ENCODE measurements around the gene ADPRS. TPM values are rescaled to one million over a fixed set of nuclear protein-coding genes. Genes with fewer than 3 reads are reported as not detected.

Gene ADPRS
- total RNA-seq, 2 donors from 2014 or later, result 34.0 to 34.1 TPM

GRCh38 chr1:36132029-36132428 is 43.3 kb downstream of the ADPRS start:
- TF ChIP-seq CTCF (IDR thresholded peaks at IDR 0.05), result no peak
- Histone ChIP-seq H3K27me3 (replicated peaks; ENCODE audit: insufficient read depth) (no peaks in the 10 kb centered on the region), H3K27ac (no peak overlapping the region), H3K9me3 (no peaks in the 10 kb centered on the region), H3K36me3 (no peaks in the 10 kb centered on the region), H3K4me1 (ENCODE audit: control insufficient read depth in 1 of 2, low read depth in 2 of 2) (peaks cover 24 to 42% of the 10 kb centered on the region in 2 donors), H3K4me3 (no peak overlapping the region)
- DNase-seq (ENCODE audit: low spot score), result no peak
- ATAC-seq (ENCODE audit: insufficient number of reproducible peaks, low FRiP score, low read depth), result no peak

- ATAC-seq (ENCODE audit: insufficient number of reproducible peaks, low FRiP score, low read depth), result no peak
- Histone ChIP-seq H3K36me3 (peaks cover 14% of the 10 kb centered on the region), H3K4me3 (no peak overlapping the region), H3K9me3 (no peaks in the 10 kb centered on the region), H3K4me1 (ENCODE audit: control insufficient read depth in 1 of 2, low read depth in 2 of 2) (peaks cover 31 to 48% of the 10 kb centered on the region in 2 donors), H3K27ac (peak overlapping the region; percentile 87 to 89), H3K27me3 (replicated peaks; ENCODE audit: insufficient read depth) (no peaks in the 10 kb centered on the region)
- peak; percentile 40 for DNase-seq (ENCODE audit: low spot score)
- TF ChIP-seq CTCF (IDR thresholded peaks at IDR 0.05), result no peak
Observed at GRCh38 chr1:36133484-36133883, 44.8 kb downstream of the ADPRS start.

GRCh38 chr1:36134031-36134430 is 45.3 kb downstream of the ADPRS start:
- Histone ChIP-seq H3K9me3 (no peaks in the 10 kb centered on the region), H3K36me3 (peaks cover 16% of the 10 kb centered on the region), H3K27ac (peak overlapping the region; percentile 87 to 89), H3K27me3 (replicated peaks; ENCODE audit: insufficient read depth) (no peaks in the 10 kb centered on the region), H3K4me3 (no peak overlapping the region), H3K4me1 (ENCODE audit: control insufficient read depth in 1 of 2, low read depth in 2 of 2) (peaks cover 31 to 48% of the 10 kb centered on the region in 2 donors)
- no peak for TF ChIP-seq CTCF (IDR thresholded peaks at IDR 0.05)
- no peak for DNase-seq (ENCODE audit: low spot score)
- no peak for ATAC-seq (ENCODE audit: insufficient number of reproducible peaks, low FRiP score, low read depth)

GRCh38 chr1:36134505-36135329 is 46.0 kb downstream of the ADPRS start:
- H3K36me3 ChIP-seq, result peaks cover 23% of the 10 kb centered on the region
- DNase-seq (ENCODE audit: low spot score), result peak; percentile 53

More at GRCh38 chr1:36134505-36135329, 46.0 kb downstream of the ADPRS start:
- Histone ChIP-seq H3K27ac (peak overlapping the region; percentile 87 to 89), H3K4me3 (no peak overlapping the region), H3K4me1 (ENCODE audit: control insufficient read depth in 1 of 2, low read depth in 2 of 2) (peaks cover 31 to 48% of the 10 kb centered on the region in 2 donors), H3K9me3 (no peaks in the 10 kb centered on the region), H3K27me3 (replicated peaks; ENCODE audit: insufficient read depth) (no peaks in the 10 kb centered on the region)
- TF ChIP-seq CTCF (IDR thresholded peaks at IDR 0.05), result peak; percentile 87
- ATAC-seq (ENCODE audit: insufficient number of reproducible peaks, low FRiP score, low read depth), result peak; percentile 56
